Choroid plexus epithelial cell (primary cell): ENCODE results near the gene ARMH3.
A peak's percentile ranks its signal among the peaks of the same experiment; 100 is the strongest.

ENCODE experiments used
- DNase-seq: peaks from one replicate; pipeline ENCODE4 v3.0.0-alpha.2; 2010; ENCODE audit warnings: low read depth
- H3K4me3 ChIP-seq: 2 replicates; pipeline ENCODE4 v1.5.1; 2011; ENCODE audit warnings: low read depth, mild to moderate bottlenecking, control low read depth, low read length, moderate library complexity
- TF ChIP-seq, protein P1 (sequence below): conservative IDR thresholded peaks from 2 replicates; pipeline ENCODE4 v1.5.1; 2011; ENCODE audit warnings: low read depth, mild to moderate bottlenecking, control low read depth, inconsistent platforms, low read length, moderate library complexity

Gene ARMH3

DNA sequence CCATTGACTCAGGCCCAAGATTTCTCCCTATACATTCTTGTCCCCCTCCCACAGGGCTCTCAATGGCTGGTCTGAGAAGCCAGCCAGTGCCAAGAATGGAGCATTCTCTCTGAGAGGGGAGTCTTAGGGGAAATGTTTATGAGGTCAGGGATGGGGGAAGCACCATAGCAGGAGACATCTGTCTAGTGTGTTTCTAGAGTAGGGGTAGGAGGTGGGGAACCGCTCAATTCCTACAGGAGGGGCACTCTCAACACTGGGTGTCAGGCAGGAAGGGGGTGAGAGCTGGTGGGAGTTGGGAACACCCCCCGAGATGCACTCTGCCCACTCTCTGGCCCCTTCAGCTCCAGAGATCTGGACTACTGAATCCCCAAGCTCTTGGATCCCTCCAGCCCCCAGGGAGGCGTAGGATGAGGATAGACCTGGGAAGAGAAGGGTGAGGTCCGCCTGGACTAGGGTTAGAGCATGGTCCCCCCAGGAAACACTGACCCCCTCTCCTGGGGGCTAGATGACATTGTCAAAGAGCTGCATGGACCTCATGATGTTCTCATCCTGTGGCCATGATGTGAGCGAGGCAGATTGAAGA is 229.0 kb downstream of the ARMH3 start:
- no peak overlapping the region for H3K4me3 ChIP-seq
- TF ChIP-seq, protein P1, sequence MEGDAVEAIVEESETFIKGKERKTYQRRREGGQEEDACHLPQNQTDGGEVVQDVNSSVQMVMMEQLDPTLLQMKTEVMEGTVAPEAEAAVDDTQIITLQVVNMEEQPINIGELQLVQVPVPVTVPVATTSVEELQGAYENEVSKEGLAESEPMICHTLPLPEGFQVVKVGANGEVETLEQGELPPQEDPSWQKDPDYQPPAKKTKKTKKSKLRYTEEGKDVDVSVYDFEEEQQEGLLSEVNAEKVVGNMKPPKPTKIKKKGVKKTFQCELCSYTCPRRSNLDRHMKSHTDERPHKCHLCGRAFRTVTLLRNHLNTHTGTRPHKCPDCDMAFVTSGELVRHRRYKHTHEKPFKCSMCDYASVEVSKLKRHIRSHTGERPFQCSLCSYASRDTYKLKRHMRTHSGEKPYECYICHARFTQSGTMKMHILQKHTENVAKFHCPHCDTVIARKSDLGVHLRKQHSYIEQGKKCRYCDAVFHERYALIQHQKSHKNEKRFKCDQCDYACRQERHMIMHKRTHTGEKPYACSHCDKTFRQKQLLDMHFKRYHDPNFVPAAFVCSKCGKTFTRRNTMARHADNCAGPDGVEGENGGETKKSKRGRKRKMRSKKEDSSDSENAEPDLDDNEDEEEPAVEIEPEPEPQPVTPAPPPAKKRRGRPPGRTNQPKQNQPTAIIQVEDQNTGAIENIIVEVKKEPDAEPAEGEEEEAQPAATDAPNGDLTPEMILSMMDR: no peak
- no peak for DNase-seq

DNA sequence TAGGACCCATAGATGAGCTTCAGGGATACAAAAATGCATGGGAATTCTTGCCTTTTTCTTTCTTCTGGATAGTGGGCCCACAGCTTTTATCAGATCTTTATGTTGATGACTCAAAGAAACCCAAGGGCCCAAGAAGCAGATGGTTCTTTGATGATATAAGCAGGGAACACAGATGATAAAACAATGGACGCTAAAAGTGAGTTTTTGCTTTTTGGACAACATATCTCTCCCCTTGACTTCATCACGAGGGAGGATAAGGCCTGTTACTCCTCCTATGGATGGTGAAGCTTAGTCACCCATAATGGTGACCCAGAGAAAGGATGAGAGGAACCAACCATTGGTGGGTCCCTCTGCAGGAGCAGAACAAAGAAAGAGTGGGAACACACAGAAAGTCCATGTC is 231.2 kb downstream of the ARMH3 start:
- no peak overlapping the region for H3K4me3 ChIP-seq
- no peak for DNase-seq
- TF ChIP-seq, protein P1: no peak

DNA sequence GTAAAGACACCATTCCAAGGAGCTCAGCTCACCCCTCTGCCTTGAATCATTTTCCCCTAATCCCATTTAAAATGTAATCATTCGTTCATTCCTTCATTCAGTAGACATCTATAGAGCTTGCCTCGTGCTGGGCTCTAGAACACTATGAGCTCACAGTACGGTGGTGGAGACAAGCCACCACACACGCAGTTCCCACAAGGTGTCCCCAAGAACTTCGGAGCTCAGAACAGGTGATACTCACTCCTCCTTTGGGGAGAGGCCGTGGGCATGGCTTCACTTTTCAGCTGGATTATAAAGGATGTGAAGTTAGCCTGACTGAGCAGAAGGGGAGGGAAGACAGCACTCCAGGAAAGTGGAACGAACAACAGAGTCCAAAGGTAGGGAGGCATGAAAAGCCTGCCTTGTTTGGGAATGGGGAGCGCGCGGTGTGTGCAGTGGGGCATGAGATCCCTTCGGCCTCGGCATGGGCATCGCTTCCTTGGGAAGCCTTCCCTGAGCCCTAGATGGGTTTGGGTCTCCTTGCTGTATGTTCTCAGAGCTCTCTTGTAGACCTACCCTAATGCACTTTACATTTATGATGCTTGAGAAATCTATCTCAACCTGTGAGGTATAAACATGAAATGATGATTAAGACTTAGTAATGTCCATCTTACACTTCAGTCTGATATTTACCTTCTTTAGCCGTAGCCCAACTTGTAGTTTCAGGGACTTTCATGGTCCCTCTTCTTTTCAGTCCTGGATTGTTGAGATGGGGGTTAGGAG is 236.9 kb downstream of the ARMH3 start:
- TF ChIP-seq, protein P1: no peak
- DNase-seq: no peak
- peak overlapping the region; percentile 59 for H3K4me3 ChIP-seq

DNA sequence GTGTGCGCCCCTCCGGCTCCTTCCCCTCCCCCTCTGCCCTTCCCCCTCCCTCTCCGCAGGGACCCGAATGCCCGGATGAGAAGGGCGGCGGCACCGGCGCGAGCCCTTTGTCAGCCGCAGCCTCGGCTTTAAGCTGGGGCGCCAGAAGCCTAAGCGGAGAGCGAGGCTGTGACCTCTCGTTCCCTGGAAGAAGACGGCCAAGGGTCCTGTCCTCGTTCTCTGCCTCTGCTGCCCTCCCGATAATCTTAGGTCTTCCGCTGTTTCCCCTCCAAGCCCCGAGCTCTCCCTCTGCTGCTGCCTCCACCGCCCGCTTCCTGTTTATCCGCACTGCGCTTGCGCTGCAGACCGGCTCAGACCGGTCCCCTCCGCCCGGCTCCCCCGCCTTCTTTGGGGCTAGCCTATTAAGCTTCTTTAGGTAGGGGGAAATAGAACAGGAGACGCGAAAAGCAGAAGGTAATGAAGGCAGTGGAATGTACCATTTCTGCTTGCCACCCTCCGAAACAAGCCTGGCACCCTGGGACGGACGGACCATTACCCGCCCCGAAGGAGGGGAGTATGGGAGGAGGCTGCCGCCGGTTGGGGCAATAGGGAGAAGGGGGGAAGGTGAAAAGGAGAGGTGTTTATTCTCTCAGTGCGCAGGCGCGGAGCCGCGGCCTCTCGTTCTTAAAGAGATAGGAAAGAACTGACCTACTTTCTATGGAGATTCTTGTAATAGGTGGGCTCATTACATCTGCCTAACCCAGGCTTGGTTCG is 237.7 kb downstream of the ARMH3 start, which contains the start of gene OGA:
Gene OGA, minus strand, starts transcription at position 326 of the 753 bp plus-strand sequence. CDS start 422 bp downstream, outside the sequence.
- TF ChIP-seq, protein P1: no peak
- peak; percentile 100 for DNase-seq
- H3K4me3 ChIP-seq: peak within 1 kb of the TSS; percentile 96

DNA sequence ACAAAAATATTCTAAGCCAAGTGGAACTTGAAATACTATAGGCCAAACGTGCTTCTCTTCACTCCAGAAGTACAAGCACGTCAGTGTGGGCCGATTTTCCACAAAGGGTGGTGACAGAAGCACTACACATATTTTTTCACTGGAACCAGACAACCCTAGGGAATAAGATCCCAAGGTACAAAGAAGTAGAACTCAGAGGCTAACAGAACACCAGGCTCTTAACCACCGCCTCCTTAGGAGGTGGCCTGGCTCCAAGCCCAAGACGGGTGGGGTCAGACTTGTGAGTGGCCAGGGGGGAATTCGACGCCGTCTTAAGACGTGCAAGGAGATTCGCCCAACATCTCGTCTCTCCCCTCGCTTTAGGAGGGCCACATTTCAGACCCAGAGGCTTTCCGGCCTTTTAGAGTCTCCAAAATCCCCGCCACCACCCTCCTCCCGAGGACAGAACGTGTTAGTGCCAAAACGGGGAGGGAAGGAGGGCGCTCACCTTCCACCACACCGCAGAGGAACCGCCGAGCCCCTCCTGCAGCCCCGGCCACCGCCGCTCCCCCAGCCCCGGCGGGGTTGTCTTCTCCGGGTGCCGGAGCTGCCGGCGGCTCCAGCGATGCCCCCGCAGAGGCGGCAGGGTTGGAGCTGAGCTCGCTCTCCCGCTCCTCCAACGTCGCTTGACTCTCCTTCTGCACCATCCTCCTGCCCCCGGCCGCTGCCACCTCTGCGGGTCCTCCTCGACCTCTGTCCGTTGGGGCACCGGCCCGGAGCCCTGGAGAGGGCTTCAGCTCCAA is 238.4 kb downstream of the ARMH3 start:
- H3K4me3 ChIP-seq: peak overlapping the region; percentile 96
- peak; percentile 98 for DNase-seq
- TF ChIP-seq, protein P1: no peak

DNA sequence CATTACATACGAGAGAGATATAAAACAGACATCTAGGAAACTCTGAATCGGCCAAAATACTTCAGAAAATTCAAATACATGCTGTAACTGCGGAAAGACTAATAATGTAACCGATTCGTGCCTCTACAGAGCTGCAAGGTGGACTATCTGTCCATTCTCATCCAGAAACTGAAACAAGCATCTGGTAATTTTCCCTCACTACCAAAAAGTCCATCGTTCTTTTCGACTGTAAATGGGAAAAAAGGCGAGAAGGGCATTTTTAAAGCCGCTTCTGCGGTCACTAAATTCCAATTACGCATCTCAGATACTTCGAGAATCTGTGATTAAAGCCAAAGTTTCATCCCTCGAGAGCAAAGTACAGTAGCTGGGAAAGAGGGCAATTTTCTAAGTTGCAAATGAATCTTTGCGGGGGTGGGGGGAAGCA is 239.0 kb downstream of the ARMH3 start:
- TF ChIP-seq, protein P1: no peak
- no peak for DNase-seq

More for the DNA sequence above, 239.0 kb downstream of the ARMH3 start:
- H3K4me3 ChIP-seq: peak overlapping the region; percentile 96
